Pancreas (tissue), 10 donors: ENCODE data around the gene MRPS14. TPM values are rescaled to one million over a fixed set of nuclear protein-coding genes. Genes with fewer than 3 reads are reported as not detected.
A peak's percentile ranks its signal among the peaks of the same experiment; 100 is the strongest.

Experiments used
- ATAC-seq, 4 donors: fragments of 200-7000 bp; cut with Tn5 transposase; one replicate each; pipeline versions ENCODE4 v1.8.0 to v1.9.1; 2020; ENCODE audit warnings: mild to moderate bottlenecking in 4 of 4, moderate library complexity in 4 of 4
- DNase-seq, 6 donors: peaks; one replicate each; pipeline ENCODE4 v3.0.0-alpha.2; 2020
- FAIRE-seq: peaks from 2 replicates; lab custom pipeline; 2012; peaks lifted over from hg19 to GRCh38; lab: Jason Lieb, UNC
- H3K27ac ChIP-seq, 4 donors: fragments of 200-600 bp; sonication (generic); 1 replicate in 3 of 4; 2 replicates in 1 of 4; pipeline versions ENCODE4 v1.5.0 to v1.8.0; 2020
- H3K27me3 ChIP-seq, 4 donors: fragments of 200-600 bp; one replicate each; pipeline ENCODE4 v1.8.0; 2021
- H3K36me3 ChIP-seq, 3 donors: fragments of 200-600 bp; sonication (generic) in 1 of 3; one replicate each; pipeline versions ENCODE4 v1.5.0 to v1.8.0; 2020 to 2021
- H3K4me1 ChIP-seq, 3 donors: fragments of 200-600 bp; one replicate each; pipeline ENCODE4 v1.8.0; 2021
- H3K4me3 ChIP-seq, 4 donors: fragments of 200-600 bp; sonication (generic) in 2 of 4; one replicate each; pipeline versions ENCODE4 v1.5.0 to v1.8.0; 2020 to 2021
- H3K9me3 ChIP-seq, 4 donors: fragments of 200-600 bp; one replicate each; pipeline ENCODE4 v1.8.0; 2021
- WGBS, 2 donors: extraction: QIAGEN DNeasy Blood & Tissue Kit; methylation state at CpG; one replicate each; pipeline ENCODE4 v1.1.7; 2013; 5-methylcytosine and 5-hydroxymethylcytosine counted together
- intact Hi-C, 3 donors: fragments of 100-400 bp; cut with DNase I; formaldehyde crosslinking; loops; one replicate each; pipeline versions ENCODE4 v1.11.1 to v1.14.2; 2022
- polyA plus RNA-seq, 2 donors: library from polyadenylated mRNA; stranded (reverse); fragments of 200-250 nt; gene quantifications; one replicate each; pipeline ENCODE4 v1.2.3, GENCODE V29; 2013
- total RNA-seq, 6 donors: library from RNA; stranded (reverse); fragmentation: NEBNext Ultra II Directional in 4 of 6; extraction: Animal tissue kit (Norgen Biotek cat#: 25700) in 4 of 6; gene quantifications; one replicate each; pipeline versions ENCODE4 v1.2.1 to v1.2.4, GENCODE V29; 2021 to 2023
- TF ChIP-seq, protein P1 (sequence below), 4 donors: fragments of 200-600 bp; sonication (generic) in 3 of 4; IDR thresholded peaks; one replicate each; pipeline versions ENCODE4 v1.5.0 to v1.8.0; 2021; ENCODE audit warnings: antibody characterized with exemption in 4 of 4
- donor health status: healthy with polysubstance abuse.
- donor health status: DM: no; HTN: no; CAD: no; lungs with moderate emphysema.
- donor health status: DM: no; HTN: no; CAD: no.
- donor health status: control.
- donor health status: control.
- donor health status: Bipolar disorder and iron deficiency.
- donor health status: DM: yes; HTN: yes; CAD: no.
- donor health status: DM: no; HTN: no; CAD: no.
- donor health status: DM: no; HTN: no; CAD: no.
- donor health status: DM: yes; HTN: yes; CAD: no.

MRPS14 gene
- total and polyA plus RNA-seq, 8 donors: 6.8 to 19.9 (median 15.6) TPM

GRCh38 chr1:174975764-174976163, 47.5 kb downstream of the MRPS14 start:
- FAIRE-seq (no peak), DNase-seq (no peak), ATAC-seq (no peak)
- Histone ChIP-seq H3K4me1 (peaks cover 0 to 4% (median 0%) of the 10 kb centered on the region in 3 donors), H3K27ac (no peak overlapping the region), H3K27me3 (no peaks in the 10 kb centered on the region), H3K36me3 (peaks cover 0 to 18% (median 6%) of the 10 kb centered on the region in 3 donors), H3K9me3 (no peaks in the 10 kb centered on the region), H3K4me3 (no peak overlapping the region)
- TF ChIP-seq, protein P1, sequence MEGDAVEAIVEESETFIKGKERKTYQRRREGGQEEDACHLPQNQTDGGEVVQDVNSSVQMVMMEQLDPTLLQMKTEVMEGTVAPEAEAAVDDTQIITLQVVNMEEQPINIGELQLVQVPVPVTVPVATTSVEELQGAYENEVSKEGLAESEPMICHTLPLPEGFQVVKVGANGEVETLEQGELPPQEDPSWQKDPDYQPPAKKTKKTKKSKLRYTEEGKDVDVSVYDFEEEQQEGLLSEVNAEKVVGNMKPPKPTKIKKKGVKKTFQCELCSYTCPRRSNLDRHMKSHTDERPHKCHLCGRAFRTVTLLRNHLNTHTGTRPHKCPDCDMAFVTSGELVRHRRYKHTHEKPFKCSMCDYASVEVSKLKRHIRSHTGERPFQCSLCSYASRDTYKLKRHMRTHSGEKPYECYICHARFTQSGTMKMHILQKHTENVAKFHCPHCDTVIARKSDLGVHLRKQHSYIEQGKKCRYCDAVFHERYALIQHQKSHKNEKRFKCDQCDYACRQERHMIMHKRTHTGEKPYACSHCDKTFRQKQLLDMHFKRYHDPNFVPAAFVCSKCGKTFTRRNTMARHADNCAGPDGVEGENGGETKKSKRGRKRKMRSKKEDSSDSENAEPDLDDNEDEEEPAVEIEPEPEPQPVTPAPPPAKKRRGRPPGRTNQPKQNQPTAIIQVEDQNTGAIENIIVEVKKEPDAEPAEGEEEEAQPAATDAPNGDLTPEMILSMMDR (IDR thresholded peaks at IDR 0.05): no peak
- intact Hi-C loops: no loop called here
- WGBS, 2 donors: 81 to 89% methylated on average over 1 of the region's 1 CpG

DNA sequence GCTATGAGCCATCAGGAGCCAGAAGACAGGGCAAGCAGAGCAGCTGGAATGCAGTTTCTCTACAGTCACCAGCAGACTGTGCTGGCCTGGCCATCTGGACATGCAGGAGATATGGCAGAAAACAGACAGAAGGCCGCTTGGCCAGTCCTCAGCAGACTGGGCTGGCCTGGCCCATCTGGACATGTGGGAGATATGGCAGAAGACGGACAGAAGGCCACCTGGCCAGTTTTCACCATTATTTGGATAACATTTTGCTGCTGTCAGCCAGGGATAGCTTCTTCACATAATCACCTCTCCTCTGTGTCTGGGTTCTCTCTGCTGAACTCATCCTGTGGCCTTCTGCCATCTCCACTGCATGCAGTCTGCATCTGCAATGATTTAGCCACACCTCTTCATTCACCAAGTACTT, 48.5 kb downstream of the MRPS14 start:
- 43 to 48% methylated on average over 2 of the region's 2 CpGs for WGBS, 2 donors
- H3K27me3 ChIP-seq: no peaks in the 10 kb centered on the region
- H3K4me1 ChIP-seq: peaks cover 0 to 4% (median 0%) of the 10 kb centered on the region in 3 donors
- H3K9me3 ChIP-seq: no peaks in the 10 kb centered on the region
- no peak overlapping the region for H3K4me3 ChIP-seq
- FAIRE-seq (no peak), DNase-seq (peak in 1 of 6 donors; percentile 12), ATAC-seq (peak in 3 of 4 donors; percentile 53 to 83 (median 65))
- peaks cover 0 to 13% (median 6%) of the 10 kb centered on the region in 3 donors for H3K36me3 ChIP-seq
- intact Hi-C loops: no loop called here
- no peak overlapping the region for H3K27ac ChIP-seq
- TF ChIP-seq, protein P1 (IDR thresholded peaks at IDR 0.05): no peak

DNA sequence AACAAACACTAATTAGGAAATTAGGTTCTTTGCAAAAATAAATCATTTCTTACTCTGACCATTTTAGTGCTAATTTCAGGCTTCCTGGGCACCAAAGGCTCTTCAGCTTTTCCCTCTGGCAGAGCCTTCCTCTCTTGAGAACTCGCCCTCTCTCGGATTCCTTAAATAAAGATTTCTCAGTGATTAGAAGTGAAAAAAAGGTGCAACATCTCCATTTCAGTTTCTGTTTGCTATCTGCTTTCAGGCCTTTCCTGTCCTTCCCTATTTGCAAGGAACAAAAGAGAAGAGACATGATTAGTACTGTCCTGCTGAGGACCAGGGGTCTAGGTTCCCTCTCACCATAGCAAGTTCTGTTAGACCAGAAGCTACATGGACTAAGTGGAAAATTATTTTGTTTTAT, 51.3 kb downstream of the MRPS14 start:
- no peaks in the 10 kb centered on the region for H3K36me3 ChIP-seq
- DNase-seq (no peak), FAIRE-seq (no peak), ATAC-seq (peak in 1 of 4 donors; percentile 9)
- no peak overlapping the region for H3K27ac ChIP-seq
- H3K27me3 ChIP-seq: no peaks in the 10 kb centered on the region
- TF ChIP-seq, protein P1 (IDR thresholded peaks at IDR 0.05): no peak
- H3K4me3 ChIP-seq: no peak overlapping the region
- 83 to 90% methylated on average over 2 of the region's 2 CpGs for WGBS, 2 donors
- intact Hi-C loops: no loop called here
- peaks cover 0 to 4% (median 0%) of the 10 kb centered on the region in 3 donors for H3K4me1 ChIP-seq
- H3K9me3 ChIP-seq: no peaks in the 10 kb centered on the region

DNA sequence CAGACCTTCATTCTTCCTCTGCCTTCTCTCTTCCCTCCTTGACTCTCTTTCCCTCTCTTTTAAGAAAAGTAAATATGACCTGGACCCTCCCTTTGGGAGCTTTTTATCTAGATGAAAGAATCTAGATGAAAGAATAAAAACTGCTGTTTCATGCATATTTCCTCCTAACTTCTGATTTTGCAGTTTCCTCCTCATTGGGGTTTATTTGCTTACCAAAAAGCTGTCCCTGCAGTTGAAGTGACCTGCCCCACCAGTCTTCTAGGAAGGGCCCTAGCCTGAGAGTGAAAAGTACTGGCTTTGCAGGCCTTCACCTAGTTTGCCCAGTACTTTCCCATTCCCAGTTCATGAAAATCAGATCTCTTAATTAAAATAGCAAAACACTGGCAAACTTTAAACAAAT, 51.8 kb downstream of the MRPS14 start:
- Histone ChIP-seq H3K4me3 (no peak overlapping the region), H3K9me3 (no peaks in the 10 kb centered on the region), H3K36me3 (no peaks in the 10 kb centered on the region), H3K27ac (no peak overlapping the region), H3K27me3 (no peaks in the 10 kb centered on the region), H3K4me1 (peaks cover 0 to 4% (median 0%) of the 10 kb centered on the region in 3 donors)
- no peak for FAIRE-seq
- no peak for DNase-seq
- intact Hi-C loops: no loop called here
- TF ChIP-seq, protein P1 (IDR thresholded peaks at IDR 0.05): no peak
- ATAC-seq: no peak

GRCh38 chr1:174969977-174970376, 53.2 kb downstream of the MRPS14 start:
- H3K36me3 ChIP-seq: no peaks in the 10 kb centered on the region
- peaks cover 5 to 17% (median 11%) of the 10 kb centered on the region in 3 donors for H3K4me1 ChIP-seq
- H3K9me3 ChIP-seq: no peaks in the 10 kb centered on the region
- H3K27me3 ChIP-seq: no peaks in the 10 kb centered on the region
- H3K4me3 ChIP-seq: no peak overlapping the region
- FAIRE-seq (no peak), ATAC-seq (no peak), DNase-seq (no peak)
- WGBS, 2 donors: 95% methylated on average over 1 of the region's 1 CpG
- H3K27ac ChIP-seq: no peak overlapping the region
- intact Hi-C loops: no loop called here
- TF ChIP-seq, protein P1 (IDR thresholded peaks at IDR 0.05): no peak
